ENCODE measurements around the gene NSD2.

NSD2 gene

GRCh38 chr4:1866189-1866661, 5.0 kb upstream of the NSD2 start:
- DNase-seq = no peak

- no peak for DNase-seq
These were observed 2.9 kb upstream of the NSD2 start for GRCh38 chr4:1868293-1868692.

GRCh38 chr4:1868912-1869311, 2.3 kb upstream of the NSD2 start:
- DNase-seq = no peak

GRCh38 chr4:1869530-1870327, 1.5 kb upstream of the NSD2 start:
- DNase-seq = no peak

GRCh38 chr4:1870328-1870577, 940 bp upstream of the NSD2 start:
- DNase-seq = peak; percentile 91

GRCh38 chr4:1871471-1872021, 353 bp downstream of the NSD2 start:
- peak; percentile 58 for DNase-seq

GRCh38 chr4:1872870-1873269, 1.7 kb downstream of the NSD2 start:
- peak; percentile 4 for DNase-seq

GRCh38 chr4:1873291-1873690, 2.1 kb downstream of the NSD2 start:
- DNase-seq = peak; percentile 9

- DNase-seq = peak; percentile 5
These were observed 2.6 kb downstream of the NSD2 start for GRCh38 chr4:1873776-1874175.

GRCh38 chr4:1874201-1874600, 3.0 kb downstream of the NSD2 start:
- peak; percentile 0 for DNase-seq

GRCh38 chr4:1879485-1879884, 8.3 kb downstream of the NSD2 start:
- DNase-seq = no peak

- DNase-seq = no peak
These were observed 9.1 kb downstream of the NSD2 start for GRCh38 chr4:1880332-1880731.

GRCh38 chr4:1882850-1883271, 11.7 kb downstream of the NSD2 start:
- DNase-seq = no peak

GRCh38 chr4:1883583-1883982, 12.4 kb downstream of the NSD2 start:
- no peak for DNase-seq

GRCh38 chr4:1885414-1885813, 14.2 kb downstream of the NSD2 start:
- DNase-seq = no peak

GRCh38 chr4:1887052-1887451, 15.9 kb downstream of the NSD2 start:
- no peak for DNase-seq

- no peak for DNase-seq
These were observed 19.9 kb downstream of the NSD2 start for GRCh38 chr4:1890979-1891570.

GRCh38 chr4:1895971-1896657, 24.9 kb downstream of the NSD2 start:
- no peak for DNase-seq

GRCh38 chr4:1896658-1896991, 25.4 kb downstream of the NSD2 start:
- DNase-seq = no peak

GRCh38 chr4:1898007-1898406, 26.8 kb downstream of the NSD2 start:
- no peak for DNase-seq

GRCh38 chr4:1898681-1899080, 27.5 kb downstream of the NSD2 start:
- no peak for DNase-seq

- peak; percentile 78 for DNase-seq
These were observed 28.2 kb downstream of the NSD2 start for GRCh38 chr4:1899149-1900086.

GRCh38 chr4:1900087-1900433, 28.9 kb downstream of the NSD2 start:
- DNase-seq = no peak
